ENCODE measurements around the gene RPL26. TPM values are rescaled to one million over a fixed set of nuclear protein-coding genes. Genes with fewer than 3 reads are reported as not detected.

The RPL26 gene
- total and polyA plus RNA-seq, 2 donors (not counting 3 experiments of a cell fraction or from before 2014, with no cell fraction given) = 1,805 to 2,229 TPM

GRCh38 chr17:8406174-8406573 is 23.2 kb upstream of the RPL26 start:
- FAIRE-seq (no peak), DNase-seq (ENCODE audit: low read depth, low spot score) (no peak)
- H3K36me3 ChIP-seq (ENCODE audit: control insufficient read depth in 2 of 2, extremely low read depth in 1 of 2, insufficient read depth in 2 of 2, low read length in 2 of 2) = no peaks in the 10 kb centered on the region
- H3K79me2 ChIP-seq (ENCODE audit: control insufficient read depth, insufficient read depth, low read length) = no peaks in the 10 kb centered on the region
- H4K20me1 ChIP-seq (replicated peaks; ENCODE audit: control insufficient read depth, extremely low read depth, insufficient read depth, low read length) = no peaks in the 10 kb centered on the region
- no peak overlapping the region for H3K27ac ChIP-seq (ENCODE audit: insufficient read depth, low read depth, low read length)
- H3K4me3 ChIP-seq (replicated peaks in 1 of 3; ENCODE audit: insufficient read depth in 1 of 3, low read depth in 1 of 3, low read length in 3 of 3) = no peak overlapping the region
- no peak overlapping the region for H3K4me2 ChIP-seq (ENCODE audit: insufficient read depth, low read length)
- ChIA-PET CTCF (interaction anchor here (0.7 to 1.8 kb wide), 4 partner anchors 23 to 380 kb away, joined by 3 to 6 read pairs (median 5); partner anchors contain the start of gene NDEL1), POLR2A (no interaction called here)
- H3K9me1 ChIP-seq (replicated peaks; ENCODE audit: control insufficient read depth, extremely low read depth, insufficient read depth, low read length) = no peaks in the 10 kb centered on the region
- dilution Hi-C loops (cut with MboI; ENCODE audit: extremely low pct_ligation_motif_present, low sequenced_read_pairs) (no loop called here), intact Hi-C loops (cut with micrococcal nuclease) (no loop called here)
- H3K4me1 ChIP-seq (ENCODE audit: control insufficient read depth, extremely low read depth, insufficient read depth, low read length) = no peaks in the 10 kb centered on the region
- BruUV-seq (replicated peaks) = no TSS peak
- no peaks in the 10 kb centered on the region for H3K9me3 ChIP-seq (replicated peaks; ENCODE audit: control insufficient read depth, insufficient read depth, low read length)
- H2AFZ ChIP-seq (ENCODE audit: low read depth, low read length) = no peak overlapping the region
- no peak overlapping the region for H3K9ac ChIP-seq (replicated peaks; ENCODE audit: extremely low read depth, insufficient read depth, low read length)
- TF ChIP-seq FOS (IDR thresholded peaks at IDR 0.05; ENCODE audit: borderline replicate concordance, insufficient read depth, low read length) (no peak), MAX (IDR thresholded peaks at IDR 0.05; ENCODE audit: insufficient read depth, insufficient read length) (no peak), EZH2 (IDR thresholded peaks at IDR 0.05; ENCODE audit: borderline replicate concordance, low read depth, low read length, severe bottlenecking) (no peak), POLR2AphosphoS5 (IDR thresholded peaks at IDR 0.05; ENCODE audit: insufficient read depth, low read depth, low read length) (no peak), POLR2A (IDR thresholded peaks at IDR 0.05; ENCODE audit: low read depth, low read length) (no peak), MYC (IDR thresholded peaks at IDR 0.05; ENCODE audit: low read depth, low read length) (no peak), GATA2 (IDR thresholded peaks at IDR 0.05; ENCODE audit: insufficient read depth, insufficient read length, low read depth, low read length) (no peak), CTCF (IDR thresholded peaks at IDR 0.05; ENCODE audit: extremely low read depth in 1 of 2, insufficient read depth in 1 of 2, low read depth in 1 of 2, low read length in 2 of 2) (no peak), JUN (IDR thresholded peaks at IDR 0.05; ENCODE audit: borderline replicate concordance, insufficient read depth, insufficient read length, low read depth) (no peak)
- H3K27me3 ChIP-seq (ENCODE audit: control insufficient read depth in 2 of 2, insufficient read depth in 2 of 2, low read length in 2 of 2) = no peaks in the 10 kb centered on the region

All from endothelial cell of umbilical vein (primary cell).